ENCODE results near the gene IFNL4.
"Not testable (repeated sequence)": the region's sequence is repeated elsewhere in the genome, so short reads cannot be mapped to it uniquely, and the experiment has no call there.

Gene IFNL4

GRCh38 chr19:39248806-39249205, at the start of gene IFNL4:
Gene IFNL4, minus strand, starts transcription at chr19:39248856.
- no peak for DNase-seq

DNA sequence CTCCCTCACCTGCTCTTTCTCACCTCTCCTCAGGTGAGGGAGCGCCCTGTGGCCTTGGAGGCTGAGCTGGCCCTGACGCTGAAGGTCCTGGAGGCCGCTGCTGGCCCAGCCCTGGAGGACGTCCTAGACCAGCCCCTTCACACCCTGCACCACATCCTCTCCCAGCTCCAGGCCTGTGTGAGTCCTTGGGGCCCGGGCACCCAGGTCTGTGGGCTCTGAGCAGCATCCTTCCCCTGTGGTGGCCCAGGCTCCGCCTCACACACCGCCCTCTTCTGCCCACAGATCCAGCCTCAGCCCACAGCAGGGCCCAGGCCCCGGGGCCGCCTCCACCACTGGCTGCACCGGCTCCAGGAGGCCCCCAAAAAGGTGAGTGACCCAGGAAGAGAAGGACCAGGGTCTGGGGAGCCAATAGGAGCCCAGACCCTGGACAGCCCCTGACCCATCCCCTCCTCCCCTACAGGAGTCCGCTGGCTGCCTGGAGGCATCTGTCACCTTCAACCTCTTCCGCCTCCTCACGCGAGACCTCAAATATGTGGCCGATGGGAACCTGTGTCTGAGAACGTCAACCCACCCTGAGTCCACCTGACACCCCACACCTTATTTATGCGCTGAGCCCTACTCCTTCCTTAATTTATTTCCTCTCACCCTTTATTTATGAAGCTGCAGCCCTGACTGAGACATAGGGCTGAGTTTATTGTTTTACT, 49.4 kb upstream of the IFNL4 start:
- peak in 1 of 4 experiments; percentile 10 for DNase-seq

DNA sequence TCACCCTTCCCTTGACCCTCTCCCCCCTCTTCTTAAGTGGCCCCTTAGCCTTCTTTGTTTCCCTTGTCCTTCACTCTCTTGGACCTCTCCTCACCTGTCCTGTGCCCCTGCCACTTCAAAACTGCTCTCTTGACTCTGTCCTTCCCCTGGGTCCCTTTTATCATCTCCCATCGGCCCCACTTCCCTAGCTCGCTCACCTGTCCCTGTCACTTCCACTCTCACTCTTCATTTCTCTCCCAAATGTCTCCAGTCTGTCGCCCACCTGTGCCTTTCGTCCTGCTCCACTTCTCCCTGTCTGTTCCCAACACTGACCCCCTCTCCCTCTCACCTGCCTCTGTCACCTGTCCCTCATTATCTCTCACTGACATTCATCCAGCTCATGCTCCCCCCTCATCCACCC, 48.2 kb upstream of the IFNL4 start:
- DNase-seq, result no peak

DNA sequence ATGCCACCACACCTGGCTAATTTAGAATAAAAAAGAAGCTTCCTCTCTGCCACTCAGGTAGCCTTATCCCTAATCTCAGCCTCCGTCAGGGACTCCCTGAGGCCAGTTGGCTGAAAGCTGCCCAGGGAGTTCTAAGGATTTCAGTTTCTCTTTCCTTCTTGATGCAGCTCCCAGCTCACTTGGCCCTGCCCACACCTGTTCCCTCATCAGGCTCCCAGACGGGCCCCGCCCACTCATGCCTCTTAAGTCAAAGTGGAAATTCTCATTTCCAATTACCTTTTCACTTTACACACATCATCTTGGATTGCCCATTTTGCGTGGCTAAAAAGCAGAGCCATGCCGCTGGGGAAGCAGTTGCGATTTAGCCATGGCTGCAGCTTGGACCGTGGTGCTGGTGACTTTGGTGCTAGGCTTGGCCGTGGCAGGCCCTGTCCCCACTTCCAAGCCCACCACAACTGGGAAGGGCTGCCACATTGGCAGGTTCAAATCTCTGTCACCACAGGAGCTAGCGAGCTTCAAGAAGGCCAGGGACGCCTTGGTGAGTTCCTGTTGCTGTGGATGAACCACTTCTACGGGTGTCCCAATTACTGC, 47.5 kb upstream of the IFNL4 start, which contains the start of gene IFNL1:
TSS of gene IFNL1 (plus strand) at position 353 of the 591 bp plus-strand sequence. CDS start at position 368, 15 bp downstream.
- no peak for DNase-seq

GRCh38 chr19:39293394-39293793, 44.7 kb upstream of the IFNL4 start:
- DNase-seq, result no peak

GRCh38 chr19:39284032-39284431, 35.4 kb upstream of the IFNL4 start:
- DNase-seq, result no peak

DNA sequence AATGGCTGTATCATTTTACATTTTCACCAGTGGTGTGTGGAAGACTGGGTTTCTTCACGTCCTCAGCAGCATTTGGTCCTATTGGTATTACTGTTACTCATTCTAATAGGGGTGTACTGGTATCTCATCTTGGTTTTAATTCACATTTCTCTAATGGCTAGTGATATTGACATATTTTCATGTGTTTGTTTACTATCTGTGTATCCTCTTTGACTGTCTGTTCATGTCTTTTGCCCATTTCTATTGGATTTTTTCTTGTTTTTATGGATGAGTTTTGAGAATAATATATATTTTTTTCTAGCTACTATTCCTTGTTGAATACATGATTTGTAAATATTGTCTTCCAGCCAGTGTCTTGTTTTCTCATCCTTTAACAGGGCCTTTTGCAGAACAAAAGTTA, 33.4 kb upstream of the IFNL4 start:
- no peak for DNase-seq

DNA sequence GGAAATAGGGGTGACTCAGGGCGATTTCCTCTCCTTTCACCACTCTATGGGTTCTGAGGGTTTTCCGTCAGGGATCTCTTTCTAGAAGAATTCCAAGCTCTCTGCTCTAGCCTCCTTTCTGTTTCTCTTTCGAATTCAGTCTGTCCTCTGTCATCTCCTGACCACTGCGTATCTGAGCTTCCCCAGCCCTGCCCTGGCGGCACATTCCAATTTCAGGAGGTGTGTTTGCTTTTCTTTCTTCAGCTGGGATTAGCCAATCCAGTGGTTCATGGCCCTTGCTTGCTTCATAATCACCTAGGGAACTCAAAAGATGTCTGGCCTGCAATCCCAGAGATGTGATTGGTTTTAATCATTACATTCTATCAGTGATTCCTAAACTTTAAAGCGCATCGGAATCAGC, 28.9 kb upstream of the IFNL4 start:
- DNase-seq, result no peak

DNA sequence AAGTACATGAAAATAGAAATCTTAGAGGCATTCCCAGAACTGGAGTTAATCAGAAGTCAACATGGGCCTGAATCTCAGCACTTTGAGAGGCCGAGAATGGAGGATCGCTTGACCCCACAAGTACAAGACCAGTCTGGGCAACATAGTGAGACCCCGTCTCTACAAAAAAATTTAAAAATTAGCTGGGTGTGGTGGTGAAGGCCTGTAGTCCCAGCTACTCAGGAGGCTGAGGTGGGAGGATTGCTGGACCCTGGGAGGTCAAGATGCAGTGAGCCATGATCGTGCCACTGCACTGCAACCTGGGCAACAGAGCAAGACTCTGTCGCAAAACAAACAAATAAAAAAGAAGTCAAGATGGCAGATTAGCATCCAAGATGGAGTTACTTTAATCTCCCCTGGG, 28.1 kb upstream of the IFNL4 start:
- no peak for DNase-seq

DNA sequence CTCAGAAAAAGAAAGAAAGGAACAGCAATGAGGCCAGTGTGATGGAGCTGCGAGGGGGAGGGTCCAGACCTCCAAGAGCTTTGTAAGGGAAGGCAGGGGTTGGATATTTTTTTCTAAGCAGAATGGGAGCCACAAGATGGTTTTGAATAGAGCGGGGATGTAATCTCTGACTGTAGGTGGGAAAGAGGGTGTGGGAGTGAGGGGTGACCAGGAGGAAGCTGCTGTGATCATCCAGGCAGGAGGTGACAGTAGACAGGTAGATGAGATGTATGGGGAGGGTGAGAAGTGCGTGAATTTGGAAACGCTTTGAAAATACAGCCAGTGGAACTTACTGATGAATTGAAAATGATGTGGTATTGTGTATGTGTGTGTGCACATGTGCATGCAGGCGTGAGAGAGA, 26.9 kb upstream of the IFNL4 start:
- no peak for DNase-seq

DNA sequence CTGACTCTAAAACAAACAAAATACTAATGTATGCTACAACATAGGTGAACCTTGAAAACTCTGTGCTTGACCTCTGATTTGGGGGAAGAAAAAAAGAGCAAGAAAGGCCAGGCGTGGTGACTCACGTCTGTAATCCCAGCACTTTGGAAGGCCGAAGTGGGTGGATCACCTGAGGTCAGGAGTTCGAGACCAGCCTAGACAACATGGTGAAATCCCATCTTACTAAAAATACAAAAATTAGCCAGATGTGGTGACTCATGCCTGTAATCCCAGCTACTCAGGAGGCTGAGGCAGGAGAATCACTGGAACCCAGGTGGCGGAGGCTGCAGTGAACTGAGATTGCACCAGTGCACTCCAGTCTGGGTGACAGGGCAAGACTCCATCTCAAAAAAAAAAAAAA, 25.2 kb upstream of the IFNL4 start:
- DNase-seq, result not testable (repeated sequence)

- no peak for DNase-seq
Measured at GRCh38 chr19:39270036-39270871, 21.6 kb upstream of the IFNL4 start.

- DNase-seq, result not testable (repeated sequence)
Measured at GRCh38 chr19:39269369-39269768, 20.7 kb upstream of the IFNL4 start.

GRCh38 chr19:39268531-39269223, 20.0 kb upstream of the IFNL4 start:
- DNase-seq, result not testable (repeated sequence)

DNA sequence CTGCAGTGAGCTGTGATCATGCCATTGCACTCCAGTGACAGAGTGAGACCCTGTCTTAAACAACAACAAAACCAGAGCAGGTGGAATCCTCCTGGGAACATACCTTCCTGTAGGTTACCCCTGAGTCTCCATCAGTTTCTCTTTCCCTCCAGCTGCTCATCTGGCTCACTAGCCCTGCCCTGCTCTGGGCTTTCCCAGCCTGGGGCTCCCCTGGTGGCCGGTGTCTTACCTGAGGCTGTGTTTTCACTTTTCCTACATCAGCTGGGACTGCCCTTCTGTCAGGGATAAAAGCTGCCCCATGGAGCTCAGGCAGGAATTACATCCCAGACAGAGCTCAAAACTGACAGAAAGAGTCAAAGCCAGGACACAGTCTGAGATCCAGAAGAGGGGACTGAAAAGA, 19.4 kb upstream of the IFNL4 start, which contains the start of gene IFNL2:
TSS of gene IFNL2 (plus strand) at position 312 of the 400 bp plus-strand sequence. CDS start 173 bp downstream, outside the sequence.
- not testable (repeated sequence) for DNase-seq

DNA sequence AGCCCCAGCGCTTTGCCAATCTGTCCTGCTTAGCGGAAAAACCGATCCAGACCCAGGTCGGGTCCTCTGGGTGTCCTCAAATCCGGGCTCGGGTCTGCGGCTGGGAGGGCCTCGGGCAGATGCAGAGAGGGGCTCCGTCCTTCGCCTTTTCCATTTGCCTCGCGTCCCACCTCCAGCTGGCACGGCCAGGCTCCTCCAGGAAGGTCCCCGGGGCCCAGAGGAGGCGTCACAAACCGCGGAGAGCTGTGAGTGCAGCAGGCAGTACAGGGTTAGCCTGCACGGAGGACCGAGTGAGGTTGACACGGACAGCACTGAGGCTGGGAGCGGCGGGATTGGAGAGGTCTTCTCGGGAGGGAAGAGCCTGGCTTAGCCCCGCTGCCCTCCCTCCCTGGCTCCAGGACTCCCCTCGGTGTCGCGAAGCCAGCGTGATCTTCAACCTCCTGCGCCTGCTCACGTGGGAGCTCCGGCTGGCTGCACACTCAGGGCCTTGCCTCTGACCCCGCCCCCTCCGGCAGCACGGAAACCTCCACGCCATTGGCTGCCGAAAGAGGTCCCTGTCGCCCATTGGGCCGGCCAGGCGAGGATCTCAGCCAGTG, 16.8 kb upstream of the IFNL4 start:
- DNase-seq, result no peak

DNA sequence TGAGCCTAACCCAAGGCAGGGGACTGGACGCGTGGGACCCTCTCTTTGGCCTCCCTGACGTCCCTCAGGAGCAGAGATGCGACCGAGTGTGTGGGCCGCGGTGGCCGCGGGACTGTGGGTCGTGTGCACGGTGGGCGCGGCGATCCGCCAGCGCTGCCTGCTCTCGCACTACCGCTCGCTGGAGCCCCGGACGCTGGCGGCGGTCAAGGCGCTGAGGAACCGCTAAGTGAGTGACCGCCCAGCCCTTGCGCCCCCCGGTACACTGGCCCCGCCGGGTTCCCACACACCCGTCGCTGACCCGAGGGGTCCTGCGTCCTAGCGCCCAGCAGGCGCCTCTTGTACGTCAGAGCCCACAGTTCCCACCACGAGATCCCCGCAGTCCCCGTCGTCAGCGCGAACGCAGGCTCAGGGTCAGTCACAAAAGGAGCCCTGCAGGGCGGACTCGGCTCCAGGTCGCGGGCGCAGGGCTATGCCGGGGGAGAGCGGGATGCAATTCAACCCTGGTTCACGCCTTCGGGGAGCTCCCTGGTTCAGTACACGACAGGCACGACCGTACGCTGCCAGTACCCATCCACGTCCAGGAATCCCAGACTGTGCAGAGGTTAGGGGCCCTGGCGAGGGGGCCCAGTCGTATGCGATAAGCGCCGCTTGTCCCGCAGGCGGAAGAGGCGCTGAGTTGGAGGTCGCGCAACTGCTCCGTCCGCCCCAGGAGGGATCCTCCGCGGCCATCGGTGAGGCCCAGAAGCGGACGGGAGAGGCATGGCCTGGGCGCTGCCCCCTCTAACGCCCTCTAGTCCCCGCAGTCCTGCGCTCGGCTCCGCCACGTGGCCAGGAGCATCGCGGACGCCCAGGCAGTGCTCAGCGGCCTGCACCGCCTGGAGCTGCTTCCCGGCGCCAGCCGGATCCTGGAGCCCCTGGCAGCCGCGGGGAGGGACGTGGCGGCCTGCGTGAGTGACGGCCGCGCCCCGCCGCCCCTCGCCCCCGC, 15.9 kb upstream of the IFNL4 start:
- no peak for DNase-seq

- no peak for DNase-seq
Measured at GRCh38 chr19:39263912-39264305, 15.3 kb upstream of the IFNL4 start.

DNA sequence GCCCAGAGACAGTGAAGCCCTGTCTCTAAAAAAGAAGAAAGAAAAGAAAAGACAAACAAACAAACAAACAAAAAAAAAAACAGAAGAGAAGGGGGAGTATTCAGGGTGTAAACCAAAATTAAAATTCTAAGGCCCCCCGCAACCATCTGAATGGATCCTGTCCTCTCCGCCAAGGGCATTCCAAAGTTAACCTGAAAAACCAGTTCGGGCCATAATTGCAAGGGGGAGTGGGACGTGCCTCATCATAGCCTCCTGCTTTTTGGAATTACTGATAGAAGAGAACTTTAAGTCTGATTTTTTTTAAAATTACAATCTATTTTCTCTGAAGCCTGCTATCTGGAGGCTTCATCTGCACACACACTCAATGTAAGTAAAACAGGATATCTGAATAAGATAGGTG, 13.8 kb upstream of the IFNL4 start:
- DNase-seq, result no peak

DNA sequence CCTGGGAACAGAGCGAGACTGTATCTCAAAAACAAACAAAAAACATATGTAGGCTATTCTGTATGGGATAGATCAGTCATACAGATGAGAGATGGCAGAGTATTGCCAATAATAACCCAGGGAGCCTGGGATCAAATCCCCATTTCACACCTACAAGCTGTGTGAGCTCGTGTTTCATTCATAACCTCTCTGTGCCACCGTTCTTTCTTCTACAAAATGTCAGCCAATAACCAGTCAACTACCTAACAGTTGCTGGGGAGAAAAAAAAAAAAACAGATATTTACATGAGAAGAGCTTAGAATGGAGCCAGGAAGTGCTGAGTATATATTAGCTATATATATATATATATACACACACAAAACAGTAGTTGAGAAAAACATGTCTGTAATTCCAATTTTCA, 13.0 kb upstream of the IFNL4 start:
- no peak for DNase-seq

DNA sequence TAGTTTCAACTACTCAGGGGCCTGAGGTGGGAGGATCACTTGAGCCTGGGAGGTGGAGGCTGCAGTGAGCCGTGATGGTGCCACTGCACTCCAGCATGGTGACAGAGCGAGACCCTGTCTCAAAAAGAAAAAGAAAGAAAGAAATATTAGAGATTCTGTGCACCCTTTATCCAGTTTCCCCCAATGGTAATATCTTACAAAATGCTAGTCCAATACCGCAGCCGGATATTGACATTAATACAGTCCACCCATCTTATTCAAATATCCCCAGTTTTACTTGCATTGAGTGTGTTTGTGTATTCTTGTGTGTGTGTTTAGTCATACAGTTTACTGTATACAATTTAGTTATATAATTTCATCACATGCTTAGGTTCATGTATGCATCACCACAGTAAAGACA, 8.6 kb upstream of the IFNL4 start:
- no peak for DNase-seq

All from activated naive CD4-positive, alpha-beta T cell (primary cell).